Trophoblast cell (in vitro differentiated cells and primary cell): Measurements from ENCODE around the gene MINDY1.

Source experiments
- DNase-seq, 2 donors: peaks; one replicate each; pipeline ENCODE4 v3.0.0-alpha.2; 2016
- H2AFZ ChIP-seq: 2 replicates; pipeline ENCODE4 v1.6.1; 2013; ENCODE audit warnings: low read length, moderate library complexity, mild to moderate bottlenecking; ENCODE audit not compliant: insufficient read depth, poor library complexity
- H2AK5ac ChIP-seq: 2 replicates; pipeline ENCODE4 v1.6.1; 2013; ENCODE audit warnings: mild to moderate bottlenecking, low read length
- H2BK120ac ChIP-seq: 2 replicates; pipeline ENCODE4 v1.6.1; 2013; ENCODE audit warnings: low read length, mild to moderate bottlenecking, moderate library complexity; ENCODE audit not compliant: insufficient read depth, poor library complexity
- H2BK12ac ChIP-seq: 2 replicates; pipeline ENCODE4 v1.6.1; 2013; ENCODE audit warnings: mild to moderate bottlenecking, low read length, moderate library complexity
- H2BK5ac ChIP-seq: 2 replicates; pipeline ENCODE4 v1.6.1; 2013; ENCODE audit warnings: low read length, low read depth, moderate library complexity, mild to moderate bottlenecking; ENCODE audit not compliant: poor library complexity
- H3K14ac ChIP-seq: 2 replicates; pipeline ENCODE4 v1.6.1; 2013; ENCODE audit warnings: mild to moderate bottlenecking, low read length
- H3K18ac ChIP-seq: 2 replicates; pipeline ENCODE4 v1.6.1; 2013; ENCODE audit warnings: mild to moderate bottlenecking, low read length
- H3K23ac ChIP-seq: 2 replicates; pipeline ENCODE4 v1.6.1; 2013; ENCODE audit warnings: low read length
- H3K27ac ChIP-seq: 2 replicates; pipeline ENCODE4 v1.5.1; 2013; ENCODE audit warnings: low read depth, mild to moderate bottlenecking, inconsistent platforms, low read length, moderate library complexity
- H3K27me3 ChIP-seq: 2 replicates; pipeline ENCODE4 v1.6.1; 2013; ENCODE audit warnings: inconsistent platforms, mild to moderate bottlenecking, low read length, moderate library complexity; ENCODE audit not compliant: insufficient read depth
- H3K36me3 ChIP-seq, 2 experiments: 1 replicate in 1 of 2; 2 replicates in 1 of 2; pipeline ENCODE4 v1.6.1; 2013; ENCODE audit warnings: low read length in 2 of 2, mild to moderate bottlenecking in 2 of 2, moderate library complexity in 1 of 2; ENCODE audit not compliant: insufficient read depth in 2 of 2, control insufficient read depth in 1 of 2
- H3K4ac ChIP-seq: 2 replicates; pipeline ENCODE4 v1.6.1; 2013; ENCODE audit warnings: low read depth, mild to moderate bottlenecking, low read length, moderate library complexity
- H3K4me1 ChIP-seq, 2 experiments: 1 replicate in 1 of 2; 2 replicates in 1 of 2; pipeline ENCODE4 v1.6.1; 2013; ENCODE audit warnings: low read length in 2 of 2, mild to moderate bottlenecking in 2 of 2, moderate library complexity in 1 of 2; ENCODE audit not compliant: insufficient read depth in 2 of 2, control insufficient read depth in 1 of 2
- H3K4me2 ChIP-seq: 2 replicates; pipeline ENCODE4 v1.6.1; 2013; ENCODE audit warnings: inconsistent platforms, mild to moderate bottlenecking, low read length, moderate library complexity
- H3K4me3 ChIP-seq: 2 replicates; pipeline ENCODE4 v1.5.1; 2013; ENCODE audit warnings: mild to moderate bottlenecking, low read depth, low read length, inconsistent platforms
- H3K79me1 ChIP-seq: one replicate; pipeline ENCODE4 v1.6.1; 2013; ENCODE audit warnings: low read length
- H3K79me2 ChIP-seq: 2 replicates; pipeline ENCODE4 v1.6.1; 2013; ENCODE audit warnings: low read length, mild to moderate bottlenecking; ENCODE audit not compliant: control insufficient read depth, insufficient read depth, poor library complexity
- H3K9ac ChIP-seq: 2 replicates; pipeline ENCODE4 v1.6.1; 2013; ENCODE audit warnings: mild to moderate bottlenecking, low read length
- H3K9me3 ChIP-seq: 2 replicates; pipeline ENCODE4 v1.6.1; 2013; ENCODE audit warnings: low read depth, mild to moderate bottlenecking, control low read depth, inconsistent platforms, low read length; ENCODE audit not compliant: insufficient read depth
- H4K12ac ChIP-seq: 2 replicates; pipeline ENCODE4 v1.6.1; 2013; ENCODE audit warnings: low read depth, mild to moderate bottlenecking, low read length, moderate library complexity
- H4K8ac ChIP-seq: 2 replicates; pipeline ENCODE4 v1.6.1; 2013; ENCODE audit warnings: low read depth, mild to moderate bottlenecking, low read length, moderate library complexity
- H4K91ac ChIP-seq: one replicate; pipeline ENCODE4 v1.6.1; 2013; ENCODE audit warnings: low read depth, mild to moderate bottlenecking, low read length, moderate library complexity
- WGBS: extraction: QIAGEN DNeasy Blood & Tissue Kit; methylation state at CpG from one replicate; pipeline ENCODE4 v1.1.7; 2013; ENCODE audit warnings: missing lambda C conversion rate; ENCODE audit not compliant: insufficient read length, insufficient coverage; ENCODE audit errors: extremely low coverage; 5-methylcytosine and 5-hydroxymethylcytosine counted together

MINDY1 gene

DNA sequence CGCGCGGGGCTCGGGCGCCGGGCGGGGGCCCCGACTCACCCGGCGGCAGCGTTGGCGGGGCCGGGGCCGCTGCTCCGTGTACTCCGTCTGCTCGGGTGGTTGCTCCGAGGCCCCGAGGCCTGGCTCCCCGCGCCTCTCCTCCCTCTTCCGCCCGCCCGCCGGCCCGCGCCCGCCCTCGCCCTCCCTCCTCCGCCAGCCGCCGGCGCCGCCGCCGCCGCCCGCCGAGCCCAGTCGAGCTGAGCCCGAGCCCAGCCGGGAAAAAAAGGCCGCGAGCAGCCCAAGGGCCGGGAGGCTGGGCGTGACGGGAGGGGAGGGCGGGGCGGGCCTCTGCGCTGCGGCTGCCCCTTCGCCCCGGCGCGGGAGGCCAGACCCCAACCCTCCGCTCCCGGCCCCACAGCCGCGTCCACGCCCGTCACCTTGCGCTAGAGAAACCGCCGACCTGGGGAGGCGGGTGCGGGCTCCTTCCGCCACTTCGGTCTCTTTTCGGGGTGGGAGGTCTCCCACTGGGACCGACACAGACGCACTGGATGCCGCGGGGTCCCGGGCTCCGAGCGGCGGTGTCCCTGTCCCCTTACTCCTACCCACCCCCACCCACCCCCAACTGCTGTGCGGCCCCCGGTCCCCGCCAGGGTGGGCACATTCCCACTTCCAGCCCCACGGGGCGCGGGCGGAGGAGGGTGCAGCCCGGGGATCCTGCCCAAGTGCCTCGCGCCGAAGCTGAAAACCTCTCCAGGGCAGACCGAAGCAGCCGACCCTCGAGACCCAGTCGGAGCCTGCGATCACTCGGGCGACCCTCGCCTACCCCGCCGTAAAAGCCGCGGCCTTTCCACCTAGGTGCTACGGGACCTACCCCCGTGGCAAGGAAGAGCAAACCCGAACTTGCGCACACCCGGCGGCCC, 31.9 kb downstream of the MINDY1 start, which contains the start of gene CERS2:
Gene CERS2 (minus strand): TSS at position 256 of the 899 bp plus-strand sequence. CDS start 5,745 bp downstream, outside the sequence.
- Histone ChIP-seq H2AFZ (peak within 1 kb of the TSS; percentile 42), H3K23ac (no peak within 1 kb of the TSS), H4K12ac (peak within 1 kb of the TSS; percentile 65), H3K9ac (peak within 1 kb of the TSS; percentile 94), H3K4me2 (peak within 1 kb of the TSS; percentile 92), H3K79me1 (peaks cover 10% of the 10 kb centered on the region), H3K14ac (peak within 1 kb of the TSS; percentile 79), H2BK12ac (no peak within 1 kb of the TSS), H3K36me3 (no peaks in the 10 kb centered on the region), H2BK5ac (peak within 1 kb of the TSS; percentile 57), H4K91ac (peak within 1 kb of the TSS; percentile 86), H3K27me3 (no peaks in the 10 kb centered on the region), H3K4me1 (peaks cover 34 to 35% of the 10 kb centered on the region in 2 experiments), H3K18ac (peak within 1 kb of the TSS; percentile 91), H3K4me3 (peak within 1 kb of the TSS; percentile 88), H2BK120ac (peak within 1 kb of the TSS; percentile 73), H3K4ac (peak within 1 kb of the TSS; percentile 90), H3K79me2 (peaks cover 18% of the 10 kb centered on the region), H4K8ac (peak within 1 kb of the TSS; percentile 88), H3K27ac (peak within 1 kb of the TSS; percentile 59), H2AK5ac (peak within 1 kb of the TSS; percentile 45), H3K9me3 (no peaks in the 10 kb centered on the region)
- DNase-seq = peak; percentile 73 to 88
- no CpG with 5 or more reads among the region's 106 CpGs for WGBS

DNA sequence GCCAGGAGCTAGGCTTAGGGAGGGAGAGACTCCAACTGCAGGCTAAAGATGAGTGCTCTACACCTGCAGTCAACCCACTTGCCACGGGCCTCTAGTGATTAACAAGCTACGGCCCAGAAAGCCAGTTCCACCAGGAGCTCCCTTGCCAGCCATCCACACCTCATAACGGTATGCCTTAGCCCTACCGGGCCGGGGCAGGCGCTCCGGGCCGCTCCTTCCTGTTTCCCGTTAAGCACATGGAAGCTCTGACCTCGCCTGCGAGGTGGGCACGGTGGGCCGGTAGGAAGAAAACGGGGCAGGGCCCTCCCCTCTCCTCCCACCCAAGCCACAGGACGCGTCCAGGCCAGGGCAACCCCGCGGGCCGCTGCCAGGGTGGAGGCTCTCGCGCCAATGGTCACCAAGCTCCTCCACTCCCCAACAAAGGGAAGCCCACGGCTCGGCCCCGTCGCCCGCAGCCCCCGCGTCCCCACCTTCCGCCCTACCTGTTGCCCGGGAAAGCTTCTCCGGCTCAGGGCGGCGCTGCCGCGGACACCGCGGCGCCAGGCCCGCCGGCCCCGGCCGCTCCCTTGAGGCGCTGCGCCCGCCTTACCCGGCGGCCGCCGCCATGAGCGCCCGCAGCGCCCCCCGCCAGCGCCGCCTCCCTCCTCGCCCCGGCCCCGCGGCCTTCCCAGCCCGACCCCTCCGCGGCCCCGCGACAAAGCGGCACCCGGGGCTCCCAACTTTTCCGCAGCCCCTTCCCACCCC, 32.7 kb downstream of the MINDY1 start:
- Histone ChIP-seq H4K8ac (peak overlapping the region; percentile 68), H3K4me2 (peak overlapping the region; percentile 92), H3K14ac (peak overlapping the region; percentile 34), H3K9ac (peak overlapping the region; percentile 94), H2AFZ (peak overlapping the region; percentile 42), H2BK12ac (no peak overlapping the region), H3K18ac (peak overlapping the region; percentile 60), H3K9me3 (no peaks in the 10 kb centered on the region), H3K4me3 (peak overlapping the region; percentile 88), H3K36me3 (no peaks in the 10 kb centered on the region), H4K12ac (peak overlapping the region; percentile 65), H3K27me3 (no peaks in the 10 kb centered on the region), H3K79me1 (peaks cover 10% of the 10 kb centered on the region), H3K27ac (peak overlapping the region; percentile 59), H3K79me2 (peaks cover 18% of the 10 kb centered on the region), H2BK5ac (peak overlapping the region; percentile 57), H3K4me1 (peaks cover 34 to 35% of the 10 kb centered on the region in 2 experiments), H3K23ac (no peak overlapping the region), H4K91ac (peak overlapping the region; percentile 82), H2AK5ac (peak overlapping the region; percentile 45), H2BK120ac (peak overlapping the region; percentile 69), H3K4ac (peak overlapping the region; percentile 90)
- DNase-seq = peak; percentile 29 to 58
- WGBS = no CpG with 5 or more reads among the region's 67 CpGs

DNA sequence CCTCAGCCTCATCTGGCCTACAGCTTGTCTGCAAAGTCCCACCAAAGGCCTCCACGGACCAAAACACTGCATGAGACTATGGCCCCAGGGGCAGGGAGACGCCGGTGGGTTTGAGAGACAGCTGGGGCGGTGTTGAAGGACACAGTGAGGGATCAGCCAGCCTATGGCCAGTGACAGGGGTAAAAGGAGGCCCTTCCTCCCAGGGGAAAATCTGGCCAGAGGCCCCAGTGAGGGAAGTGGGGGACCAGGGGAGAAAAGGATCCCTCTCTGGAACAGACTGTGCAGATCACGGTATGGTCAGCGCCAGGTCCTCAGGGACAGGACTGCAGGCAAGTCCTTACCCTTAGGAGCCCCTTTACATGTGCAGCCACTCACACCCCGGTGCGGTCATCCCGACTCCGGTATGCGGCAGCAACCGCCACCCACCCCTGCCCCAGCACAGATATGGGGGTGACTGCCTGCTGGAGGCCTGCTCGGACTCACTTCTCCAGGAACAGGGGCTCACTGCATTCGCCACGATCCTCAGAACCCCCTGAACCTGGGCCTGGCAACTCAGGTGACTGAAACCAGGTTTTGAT, 33.4 kb downstream of the MINDY1 start:
- no peak overlapping the region for H4K91ac ChIP-seq
- peak overlapping the region; percentile 34 for H3K14ac ChIP-seq
- no peak overlapping the region for H3K23ac ChIP-seq
- no peaks in the 10 kb centered on the region for H3K27me3 ChIP-seq
- DNase-seq = no peak
- H3K79me1 ChIP-seq = peaks cover 10% of the 10 kb centered on the region
- H3K79me2 ChIP-seq = peaks cover 18% of the 10 kb centered on the region
- H3K27ac ChIP-seq = no peak overlapping the region
- H3K4me2 ChIP-seq = peak overlapping the region; percentile 92
- H4K12ac ChIP-seq = peak overlapping the region; percentile 19
- WGBS = no CpG with 5 or more reads among the region's 15 CpGs
- peak overlapping the region; percentile 94 for H3K9ac ChIP-seq
- peak overlapping the region; percentile 88 for H3K4me3 ChIP-seq
- peaks cover 34 to 35% of the 10 kb centered on the region in 2 experiments for H3K4me1 ChIP-seq
- peak overlapping the region; percentile 90 for H3K4ac ChIP-seq
- H2AFZ ChIP-seq = no peak overlapping the region
- peak overlapping the region; percentile 25 for H4K8ac ChIP-seq
- peaks cover 6% of the 10 kb centered on the region in 2 experiments for H3K36me3 ChIP-seq
- no peaks in the 10 kb centered on the region for H3K9me3 ChIP-seq
- H2BK120ac ChIP-seq = no peak overlapping the region
- H2AK5ac ChIP-seq = peak overlapping the region; percentile 45
- peak overlapping the region; percentile 35 for H3K18ac ChIP-seq
- H2BK12ac ChIP-seq = no peak overlapping the region
- H2BK5ac ChIP-seq = no peak overlapping the region

DNA sequence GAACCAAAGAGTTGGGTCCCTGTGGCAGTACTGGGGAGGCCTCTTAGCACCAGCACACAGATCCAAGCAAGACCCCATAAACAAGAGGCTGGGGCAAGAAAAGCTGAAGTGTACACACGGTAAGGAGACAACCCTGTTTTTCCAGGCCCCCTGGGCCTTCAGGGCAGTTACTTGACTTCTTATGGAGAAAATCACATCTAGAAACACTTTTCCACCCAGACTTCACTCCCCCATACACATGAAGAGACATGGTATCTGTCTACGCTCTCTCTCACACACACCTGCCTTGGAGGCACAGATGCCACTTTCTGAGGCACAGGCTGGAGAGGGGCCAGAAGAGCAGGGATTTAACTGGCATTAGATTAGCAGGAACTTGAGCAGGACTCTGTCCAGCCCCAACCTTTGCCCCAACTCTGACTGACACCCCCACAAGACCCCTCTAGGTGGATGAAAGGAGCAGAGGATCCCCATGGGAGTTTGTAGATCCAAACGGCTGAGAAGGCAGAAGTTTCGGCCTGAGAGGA, 34.2 kb downstream of the MINDY1 start:
- Histone ChIP-seq H3K9me3 (no peaks in the 10 kb centered on the region), H3K79me2 (peaks cover 18% of the 10 kb centered on the region), H2BK120ac (no peak overlapping the region), H3K27me3 (no peaks in the 10 kb centered on the region), H3K4me3 (no peak overlapping the region), H3K18ac (no peak overlapping the region), H2AFZ (no peak overlapping the region), H3K36me3 (peaks cover 14 to 15% of the 10 kb centered on the region in 2 experiments), H3K79me1 (peaks cover 10% of the 10 kb centered on the region), H3K27ac (no peak overlapping the region), H4K91ac (no peak overlapping the region), H2AK5ac (no peak overlapping the region), H2BK5ac (no peak overlapping the region), H3K23ac (no peak overlapping the region), H3K4me1 (peaks cover 33 to 35% of the 10 kb centered on the region in 2 experiments), H3K9ac (no peak overlapping the region), H3K4ac (peak overlapping the region; percentile 90), H3K14ac (no peak overlapping the region), H4K8ac (no peak overlapping the region), H2BK12ac (no peak overlapping the region), H4K12ac (no peak overlapping the region), H3K4me2 (peak overlapping the region; percentile 30)
- WGBS = no CpG with 5 or more reads among the region's 4 CpGs
- no peak for DNase-seq
